SK-N-SH treated with all-trans-retinoic acid at 6 μM for 48 hours (cell line): ENCODE results near the gene SALL1.

ENCODE experiments used
- ARNTL ChIP-seq: fragments of 450-650 bp; formaldehyde crosslinking; IDR thresholded peaks from 2 replicates; pipeline ENCODE4 v1.5.0; 2020; ENCODE audit warnings: low read depth, mild to moderate bottlenecking, moderate library complexity, borderline replicate concordance
- BACH2 ChIP-seq: fragments of 250-450 bp; sonication (Bioruptor Pico); IDR thresholded peaks from 2 replicates; pipeline ENCODE4 v1.9.0; 2021; ENCODE audit warnings: mild to moderate bottlenecking, borderline replicate concordance
- ESRRG ChIP-seq: fragments of 250-450 bp; sonication (Bioruptor Pico); IDR thresholded peaks from 2 replicates; pipeline ENCODE4 v1.6.1; 2021; ENCODE audit warnings: mild to moderate bottlenecking
- OSR1 ChIP-seq: fragments of 250-450 bp; sonication (Bioruptor Pico); IDR thresholded peaks from 2 replicates; pipeline ENCODE4 v1.8.0; 2022; ENCODE audit warnings: moderate library complexity, mild to moderate bottlenecking, inconsistent platforms
- PATZ1 ChIP-seq: fragments of 250-450 bp; sonication (Bioruptor Pico); IDR thresholded peaks from 2 replicates; pipeline ENCODE4 v1.8.0; 2020; ENCODE audit warnings: mild to moderate bottlenecking, moderate library complexity, borderline replicate concordance
- POU6F1 ChIP-seq: fragments of 250-450 bp; sonication (Bioruptor Pico); IDR thresholded peaks from 2 replicates; pipeline ENCODE4 v1.8.0; 2021; ENCODE audit warnings: low read depth, mild to moderate bottlenecking, moderate library complexity, borderline replicate concordance
- PPARA ChIP-seq: fragments of 250-450 bp; sonication (Bioruptor Pico); IDR thresholded peaks from 2 replicates; pipeline ENCODE4 v1.5.0; 2020; ENCODE audit warnings: mild to moderate bottlenecking, borderline replicate concordance
- ZFP30 ChIP-seq: fragments of 450-650 bp; formaldehyde crosslinking; IDR thresholded peaks from 2 replicates; pipeline ENCODE4 v1.5.0; 2022; ENCODE audit warnings: mild to moderate bottlenecking, moderate library complexity
- ZNF70 ChIP-seq: fragments of 450-650 bp; formaldehyde crosslinking; IDR thresholded peaks from 2 replicates; pipeline ENCODE4 v1.5.0; 2020; ENCODE audit warnings: mild to moderate bottlenecking, moderate library complexity

- TF ChIP-seq PATZ1 (CRISPR knock-in tag) = no peak
- TF ChIP-seq PPARA (CRISPR knock-in tag) = no peak
- no peak for TF ChIP-seq ARNTL (CRISPR knock-in tag)
- TF ChIP-seq ZFP30 (CRISPR knock-in tag) = no peak
- TF ChIP-seq BACH2 (CRISPR knock-in tag) = no peak
- no peak for TF ChIP-seq ESRRG
- no peak for TF ChIP-seq POU6F1 (CRISPR knock-in tag)
- no peak for TF ChIP-seq OSR1 (CRISPR knock-in tag)
- no peak for TF ChIP-seq ZNF70 (CRISPR knock-in tag)
Measured at GRCh38 chr16:51167170-51167895, 16.3 kb upstream of the SALL1 start.
